H1 (cell line): ENCODE results near the gene SAMD4A. TPM values are rescaled to one million over a fixed set of nuclear protein-coding genes. Genes with fewer than 3 reads are reported as not detected.

Source experiments
- BCL11A ChIP-seq, 2 experiments: IDR thresholded peaks; one replicate each; pipeline ENCODE4 v1.6.1; 2011; ENCODE audit warnings: low read depth in 2 of 2, low read length in 2 of 2, mild to moderate bottlenecking in 2 of 2
- GTF2F1 ChIP-seq: IDR thresholded peaks from 2 replicates; pipeline ENCODE4 v1.6.1; 2012; ENCODE audit warnings: low read depth, low read length, improper control_type of control experiment, borderline replicate concordance
- HDAC6 ChIP-seq: IDR thresholded peaks from one replicate; pipeline ENCODE4 v1.7.1; 2012; ENCODE audit warnings: low read depth, mild to moderate bottlenecking, inconsistent platforms, low read length, moderate library complexity
- KDM1A ChIP-seq: fragments of 200-600, 300-600 bp; sonication (generic); IDR thresholded peaks from 2 replicates; pipeline ENCODE4 v1.7.1; 2016; ENCODE audit warnings: mild to moderate bottlenecking, low read length, borderline replicate concordance
- POLR2A ChIP-seq, 2 experiments: IDR thresholded peaks; 1 replicate in 1 of 2; 2 replicates in 1 of 2; pipeline ENCODE4 v1.6.1; 2011; ENCODE audit warnings: low read depth in 2 of 2, low read length in 2 of 2, mild to moderate bottlenecking in 2 of 2; ENCODE audit errors: control extremely low read depth in 1 of 2
- SP2 ChIP-seq: IDR thresholded peaks from 2 replicates; pipeline ENCODE4 v1.6.1; 2012; ENCODE audit warnings: mild to moderate bottlenecking, low read length, inconsistent platforms
- polyA plus RNA-seq, 7 experiments: library from polyadenylated mRNA; depleted of rRNA in 3 of 7; stranded (reverse) in 5 of 7; unstranded in 2 of 7; fragments of >200 nt in 5 of 7; fragments of 200-250 nt in 2 of 7; gene quantifications; 1 replicate in 5 of 7; 2 replicates in 1 of 7; 4 replicates in 1 of 7; pipeline versions ENCODE4 v1.2.1 to v1.2.3, GENCODE V29; 2011 to 2013; ENCODE audit warnings: missing spikeins in 2 of 7, mixed read lengths in 2 of 7
- total RNA-seq: library from RNA; stranded (reverse); fragmentation: NEBNext Ultra II Directional; extraction: Animal tissue kit (Norgen Biotek cat#: 25700); gene quantifications from 2 replicates; pipeline ENCODE4 v1.2.1, GENCODE V29; 2021
- TF ChIP-seq, protein P1 (sequence below), 3 experiments: IDR thresholded peaks; 1 replicate in 2 of 3; 2 replicates in 1 of 3; pipeline versions ENCODE4 v1.5.1 to v1.6.1; 2011; ENCODE audit warnings: low read length in 3 of 3, mild to moderate bottlenecking in 3 of 3, inconsistent platforms in 2 of 3, low read depth in 1 of 3, moderate library complexity in 1 of 3; ENCODE audit not compliant: insufficient read depth in 1 of 3; ENCODE audit errors: control extremely low read depth in 1 of 3
- TF ChIP-seq, protein P2 (sequence below): IDR thresholded peaks from 2 replicates; pipeline ENCODE4 v1.6.1; 2011; ENCODE audit warnings: low read depth, mild to moderate bottlenecking, low read length; ENCODE audit not compliant: insufficient read depth

Gene SAMD4A
- total and polyA plus RNA-seq, 2 of the 8 experiments (the other 6 are each of a cell fraction or from before 2014, with no cell fraction given): 2.4 to 12.3 TPM

DNA sequence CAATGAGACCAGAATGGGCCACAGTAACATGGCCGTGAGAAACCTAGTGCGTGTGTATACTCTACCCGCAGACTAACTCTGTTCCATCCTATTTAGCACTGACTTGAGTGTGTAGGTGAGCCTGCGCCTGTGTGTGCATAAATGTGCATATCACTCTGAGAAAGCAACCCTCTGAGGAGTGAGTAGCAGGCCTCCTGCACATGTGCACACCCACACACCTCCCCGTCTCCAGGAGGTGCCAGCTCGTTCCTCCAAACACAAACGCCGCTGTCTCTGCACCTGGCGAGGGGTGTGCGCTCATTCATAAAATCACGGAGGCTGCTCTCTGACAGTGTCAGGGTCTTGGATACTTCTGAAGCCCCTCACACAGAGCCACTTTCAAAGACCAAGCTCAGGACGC, 196.8 kb downstream of the SAMD4A start (continued):
- TF ChIP-seq, protein P1, sequence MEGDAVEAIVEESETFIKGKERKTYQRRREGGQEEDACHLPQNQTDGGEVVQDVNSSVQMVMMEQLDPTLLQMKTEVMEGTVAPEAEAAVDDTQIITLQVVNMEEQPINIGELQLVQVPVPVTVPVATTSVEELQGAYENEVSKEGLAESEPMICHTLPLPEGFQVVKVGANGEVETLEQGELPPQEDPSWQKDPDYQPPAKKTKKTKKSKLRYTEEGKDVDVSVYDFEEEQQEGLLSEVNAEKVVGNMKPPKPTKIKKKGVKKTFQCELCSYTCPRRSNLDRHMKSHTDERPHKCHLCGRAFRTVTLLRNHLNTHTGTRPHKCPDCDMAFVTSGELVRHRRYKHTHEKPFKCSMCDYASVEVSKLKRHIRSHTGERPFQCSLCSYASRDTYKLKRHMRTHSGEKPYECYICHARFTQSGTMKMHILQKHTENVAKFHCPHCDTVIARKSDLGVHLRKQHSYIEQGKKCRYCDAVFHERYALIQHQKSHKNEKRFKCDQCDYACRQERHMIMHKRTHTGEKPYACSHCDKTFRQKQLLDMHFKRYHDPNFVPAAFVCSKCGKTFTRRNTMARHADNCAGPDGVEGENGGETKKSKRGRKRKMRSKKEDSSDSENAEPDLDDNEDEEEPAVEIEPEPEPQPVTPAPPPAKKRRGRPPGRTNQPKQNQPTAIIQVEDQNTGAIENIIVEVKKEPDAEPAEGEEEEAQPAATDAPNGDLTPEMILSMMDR (IDR thresholded peaks at IDR 0.05; ENCODE audit: control extremely low read depth in 1 of 3, insufficient read depth in 1 of 3, low read depth in 1 of 3, low read length in 3 of 3): no peak
- no peak for TF ChIP-seq BCL11A (IDR thresholded peaks at IDR 0.05; ENCODE audit: low read depth in 2 of 2, low read length in 2 of 2)
- TF ChIP-seq GTF2F1: no peak
- TF ChIP-seq, protein P2, sequence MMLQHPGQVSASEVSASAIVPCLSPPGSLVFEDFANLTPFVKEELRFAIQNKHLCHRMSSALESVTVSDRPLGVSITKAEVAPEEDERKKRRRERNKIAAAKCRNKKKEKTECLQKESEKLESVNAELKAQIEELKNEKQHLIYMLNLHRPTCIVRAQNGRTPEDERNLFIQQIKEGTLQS: no peak
- TF ChIP-seq SP2: no peak
- no peak for TF ChIP-seq KDM1A
- TF ChIP-seq POLR2A (IDR thresholded peaks at IDR 0.05; ENCODE audit: control extremely low read depth in 1 of 2, low read depth in 2 of 2, low read length in 2 of 2): no peak
- no peak for TF ChIP-seq HDAC6
- TF ChIP-seq, all 59 proteins: peak for 0
